ENCODE results near the gene KLK2. TPM values are rescaled to one million over a fixed set of nuclear protein-coding genes. Genes with fewer than 3 reads are reported as not detected.

Gene KLK2
- total and polyA plus RNA-seq, 2 of the 4 experiments (the other 2 are of a cell fraction), result not detected

DNA sequence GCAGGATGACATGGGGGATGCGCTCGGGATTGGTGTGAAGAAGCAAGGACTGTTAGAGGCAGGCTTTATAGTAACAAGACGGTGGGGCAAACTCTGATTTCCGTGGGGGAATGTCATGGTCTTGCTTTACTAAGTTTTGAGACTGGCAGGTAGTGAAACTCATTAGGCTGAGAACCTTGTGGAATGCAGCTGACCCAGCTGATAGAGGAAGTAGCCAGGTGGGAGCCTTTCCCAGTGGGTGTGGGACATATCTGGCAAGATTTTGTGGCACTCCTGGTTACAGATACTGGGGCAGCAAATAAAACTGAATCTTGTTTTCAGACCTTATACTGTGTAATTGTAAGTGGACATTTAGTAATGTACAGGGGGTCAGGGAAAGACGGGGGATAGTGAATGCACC, 7.0 kb downstream of the KLK2 start:
- Histone ChIP-seq H3K4me2 (ENCODE audit: low read depth, low read length) (no peak overlapping the region), H3K9ac (ENCODE audit: low read depth, low read length) (no peak overlapping the region), H3K18ac (ENCODE audit: low read depth, low read length) (no peak overlapping the region), H4K91ac (ENCODE audit: insufficient read depth, low read depth, low read length) (no peak overlapping the region), H2BK15ac (ENCODE audit: low read depth, low read length) (no peak overlapping the region), H3K79me1 (ENCODE audit: low read depth in 1 of 2, low read length in 2 of 2) (no peaks in the 10 kb centered on the region), H3K27me3 (ENCODE audit: control insufficient read depth, insufficient read depth, low read length) (peaks cover 2% of the 10 kb centered on the region), H3K4me1 (ENCODE audit: control insufficient read depth, insufficient read depth, low read length) (no peaks in the 10 kb centered on the region), H3K27ac (ENCODE audit: insufficient read depth, low read length) (no peak overlapping the region), H3K36me3 (ENCODE audit: control insufficient read depth, insufficient read depth, low read length) (no peaks in the 10 kb centered on the region), H4K8ac (ENCODE audit: low read depth in 2 of 2, low read length in 2 of 2) (no peak overlapping the region), H2AK9ac (replicated peaks; ENCODE audit: low read depth, low read length, poor library complexity) (no peak overlapping the region), H2BK120ac (ENCODE audit: low read depth, low read length) (no peak overlapping the region), H3K4ac (ENCODE audit: low read depth, low read length) (no peak overlapping the region), H3K14ac (replicated peaks; ENCODE audit: low read depth, low read length) (no peak overlapping the region), H2AK5ac (ENCODE audit: low read depth, low read length) (no peak overlapping the region), H3K23ac (ENCODE audit: low read depth, low read length) (no peak overlapping the region), H3K9me3 (ENCODE audit: control insufficient read depth, insufficient read depth, low read length) (no peaks in the 10 kb centered on the region), H3K56ac (ENCODE audit: extremely low read depth, insufficient read depth, low read length) (no peak overlapping the region), H2BK20ac (ENCODE audit: low read depth, low read length) (no peak overlapping the region), H2AFZ (replicated peaks; ENCODE audit: low read length, poor library complexity) (no peak overlapping the region), H3K4me3 (ENCODE audit: insufficient read depth, low read depth, low read length) (no peak overlapping the region), H4K20me1 (ENCODE audit: insufficient read depth, low read length) (no peaks in the 10 kb centered on the region), H3K9me1 (ENCODE audit: insufficient read depth, low read length) (no peaks in the 10 kb centered on the region), H2BK5ac (ENCODE audit: low read depth, low read length, poor library complexity, severe bottlenecking) (no peak overlapping the region), H4K5ac (ENCODE audit: low read depth, low read length) (no peak overlapping the region)
- no CpG with 5 or more reads among the region's 5 CpGs for WGBS, 2 experiments (ENCODE audit: extremely low coverage in 2 of 2, insufficient read length in 1 of 2)
- DNase-seq (no peak), ATAC-seq (ENCODE audit: low read depth) (no peak)
- intact Hi-C loops (cut with micrococcal nuclease), result no loop called here
- no peak for TF ChIP-seq NFE2L2 (IDR thresholded peaks at IDR 0.05; ENCODE audit: low read depth, low read length)
- no TSS peak for BruUV-seq (replicated peaks)
- POLR2A ChIA-PET (ENCODE audit: unreplicated experiment), result no interaction called here
- CTCF ChIA-PET, result no interaction called here
- in situ Hi-C loops (cut with MboI; ENCODE audit: low sequenced_read_pairs), result no loop called here
- dilution Hi-C loops (cut with HindIII; ENCODE audit: low sequenced_read_pairs, unreplicated experiment), result no loop called here
